Endothelial cell (in vitro differentiated cells): Measurements from ENCODE around the gene SUSD6. TPM values are rescaled to one million over a fixed set of nuclear protein-coding genes. Genes with fewer than 3 reads are reported as not detected.
"Not testable (repeated sequence)": the region's sequence is repeated elsewhere in the genome, so short reads cannot be mapped to it uniquely, and the experiment has no call there.

ENCODE experiments used
- DNase-seq: peaks from one replicate; pipeline ENCODE4 v3.0.0; 2021; ENCODE audit warnings: low spot score
- H3K27ac Mint-ChIP-seq: one replicate; pipeline ENCODE4 v1.8.0; 2021; ENCODE audit warnings: mixed read lengths, inconsistent platforms; ENCODE audit not compliant: unreplicated experiment
- H3K27me3 Mint-ChIP-seq: one replicate; pipeline ENCODE4 v1.8.0; 2021; ENCODE audit warnings: mild to moderate bottlenecking, moderate library complexity, mixed read lengths, inconsistent platforms; ENCODE audit not compliant: unreplicated experiment
- H3K36me3 Mint-ChIP-seq: one replicate; pipeline ENCODE4 v1.8.0; 2021; ENCODE audit warnings: mild to moderate bottlenecking, low read depth, mixed read lengths, inconsistent platforms; ENCODE audit not compliant: unreplicated experiment
- H3K4me1 Mint-ChIP-seq: one replicate; pipeline ENCODE4 v1.8.0; 2021; ENCODE audit warnings: mild to moderate bottlenecking, mixed read lengths, inconsistent platforms; ENCODE audit not compliant: unreplicated experiment
- H3K4me3 Mint-ChIP-seq: one replicate; pipeline ENCODE4 v1.8.0; 2021; ENCODE audit warnings: mild to moderate bottlenecking, mixed read lengths, inconsistent platforms; ENCODE audit not compliant: unreplicated experiment
- H3K9me3 Mint-ChIP-seq: one replicate; pipeline ENCODE4 v1.8.0; 2021; ENCODE audit warnings: mixed read lengths, inconsistent platforms; ENCODE audit not compliant: unreplicated experiment
- total RNA-seq: library from RNA; stranded (reverse); fragmentation: NEBNext Ultra II Directional; extraction: Animal tissue kit (Norgen Biotek cat#: 25700); gene quantifications from one replicate; pipeline ENCODE4 v1.2.1, GENCODE V29; 2021; ENCODE audit not compliant: unreplicated experiment
- TF ChIP-seq, protein P1 (sequence below): fragments of 200-600 bp; sonication (generic); IDR thresholded peaks from one replicate; pipeline ENCODE4 v1.5.0; 2021; ENCODE audit warnings: antibody characterized with exemption; ENCODE audit not compliant: unreplicated experiment

The SUSD6 gene
- total RNA-seq, 1 donor from 2014 or later: 71.5 TPM

DNA sequence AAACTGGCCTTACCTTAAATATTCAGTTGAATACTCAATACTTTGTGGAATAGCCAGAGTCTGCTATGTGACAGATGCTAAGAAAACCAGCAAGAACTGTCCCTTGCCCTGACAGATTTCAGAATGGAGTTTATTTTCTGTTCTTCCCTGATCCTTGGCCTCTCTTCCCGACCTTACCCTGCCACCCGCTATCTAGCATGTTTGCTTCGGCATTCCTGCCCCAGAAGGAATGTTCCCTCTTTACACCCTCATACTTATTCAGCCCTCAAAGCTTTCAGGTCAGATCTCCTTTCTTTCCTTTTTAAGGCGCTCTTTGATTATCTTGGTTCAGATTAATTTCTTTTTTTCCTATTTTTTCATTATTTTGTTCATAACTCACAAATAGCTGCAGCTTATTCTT is 21.8 kb downstream of the SUSD6 start:
- peaks cover 8% of the 10 kb centered on the region for H3K27me3 Mint-ChIP-seq
- H3K36me3 Mint-ChIP-seq: peaks cover 9% of the 10 kb centered on the region
- TF ChIP-seq, protein P1, sequence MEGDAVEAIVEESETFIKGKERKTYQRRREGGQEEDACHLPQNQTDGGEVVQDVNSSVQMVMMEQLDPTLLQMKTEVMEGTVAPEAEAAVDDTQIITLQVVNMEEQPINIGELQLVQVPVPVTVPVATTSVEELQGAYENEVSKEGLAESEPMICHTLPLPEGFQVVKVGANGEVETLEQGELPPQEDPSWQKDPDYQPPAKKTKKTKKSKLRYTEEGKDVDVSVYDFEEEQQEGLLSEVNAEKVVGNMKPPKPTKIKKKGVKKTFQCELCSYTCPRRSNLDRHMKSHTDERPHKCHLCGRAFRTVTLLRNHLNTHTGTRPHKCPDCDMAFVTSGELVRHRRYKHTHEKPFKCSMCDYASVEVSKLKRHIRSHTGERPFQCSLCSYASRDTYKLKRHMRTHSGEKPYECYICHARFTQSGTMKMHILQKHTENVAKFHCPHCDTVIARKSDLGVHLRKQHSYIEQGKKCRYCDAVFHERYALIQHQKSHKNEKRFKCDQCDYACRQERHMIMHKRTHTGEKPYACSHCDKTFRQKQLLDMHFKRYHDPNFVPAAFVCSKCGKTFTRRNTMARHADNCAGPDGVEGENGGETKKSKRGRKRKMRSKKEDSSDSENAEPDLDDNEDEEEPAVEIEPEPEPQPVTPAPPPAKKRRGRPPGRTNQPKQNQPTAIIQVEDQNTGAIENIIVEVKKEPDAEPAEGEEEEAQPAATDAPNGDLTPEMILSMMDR: no peak
- H3K4me3 Mint-ChIP-seq: no peak overlapping the region
- H3K4me1 Mint-ChIP-seq: peaks cover 87% of the 10 kb centered on the region
- H3K9me3 Mint-ChIP-seq: no peaks in the 10 kb centered on the region
- H3K27ac Mint-ChIP-seq: peak overlapping the region; percentile 17
- DNase-seq: no peak

DNA sequence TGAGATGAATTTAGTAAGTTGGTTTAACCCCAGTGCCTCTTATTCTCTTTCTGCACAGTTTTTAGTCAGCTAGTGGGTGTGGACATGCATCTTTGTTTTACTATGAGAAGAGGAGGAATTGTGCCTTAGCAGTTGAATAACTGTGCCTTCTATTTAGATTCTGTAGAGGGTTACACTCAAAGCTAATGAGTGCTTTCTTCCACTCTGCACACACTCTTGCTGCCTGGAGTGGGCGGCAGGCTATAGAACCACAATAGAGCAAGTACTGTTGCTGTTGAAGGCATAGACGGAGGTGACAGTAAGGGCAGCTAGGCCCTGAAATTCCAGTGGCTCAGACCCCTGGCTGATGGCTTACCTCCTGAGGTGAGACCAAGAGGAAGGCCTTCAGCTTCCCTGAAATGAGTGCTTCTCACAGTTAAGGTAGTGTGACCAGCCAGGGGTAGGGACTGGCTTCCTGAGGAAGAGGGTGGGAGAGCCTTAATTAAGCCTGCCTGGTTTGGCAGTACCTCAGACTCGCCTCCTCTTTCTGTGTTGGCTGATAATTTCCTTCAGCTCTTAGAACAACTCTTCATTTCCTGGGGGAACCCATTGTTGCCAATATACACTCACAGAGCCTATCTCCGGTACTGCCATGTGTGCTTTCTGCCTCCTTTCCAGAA is 24.7 kb downstream of the SUSD6 start:
- Mint-ChIP-seq H3K9me3 (no peaks in the 10 kb centered on the region), H3K27me3 (peaks cover 2% of the 10 kb centered on the region), H3K36me3 (peaks cover 13% of the 10 kb centered on the region), H3K4me1 (peaks cover 69% of the 10 kb centered on the region), H3K4me3 (peak overlapping the region; percentile 54), H3K27ac (peak overlapping the region; percentile 85)
- no peak for DNase-seq
- TF ChIP-seq, protein P1: no peak

DNA sequence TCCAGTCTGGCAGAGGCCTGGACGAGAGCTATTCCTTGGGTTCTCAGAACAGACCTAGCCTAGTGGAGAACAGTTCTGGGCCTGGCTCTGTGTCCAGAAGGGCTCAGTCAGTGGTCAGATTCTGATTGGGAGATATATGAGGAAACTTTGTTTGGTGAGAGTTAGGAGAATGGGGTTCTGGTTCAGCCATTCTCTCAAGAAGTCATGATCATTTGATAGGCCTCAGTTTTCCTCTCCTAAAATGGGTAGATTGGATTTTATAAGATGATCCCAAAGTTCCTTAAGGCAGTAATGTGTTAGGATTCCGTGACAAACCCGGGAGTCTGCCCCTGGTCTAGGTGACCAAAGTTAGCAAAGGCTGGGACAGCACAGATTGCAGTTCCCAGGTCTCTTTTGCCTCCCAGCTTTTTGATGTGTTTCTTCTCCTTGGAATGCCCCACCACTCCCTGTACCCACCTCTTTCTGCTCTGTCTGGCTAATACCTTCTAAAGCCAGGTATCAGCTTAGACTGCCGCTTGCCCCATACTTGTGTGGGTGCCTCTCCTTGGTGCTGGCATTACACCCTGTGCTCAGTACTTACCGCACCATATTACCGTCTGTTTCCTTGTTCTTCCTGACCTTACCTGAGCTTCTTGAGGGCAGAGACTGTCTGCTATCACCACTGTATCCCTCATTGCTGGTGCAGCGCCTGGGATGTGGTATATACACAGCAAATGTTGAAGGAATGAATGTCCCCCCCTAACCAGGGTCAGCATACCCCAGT is 25.5 kb downstream of the SUSD6 start:
- H3K9me3 Mint-ChIP-seq: no peaks in the 10 kb centered on the region
- H3K27ac Mint-ChIP-seq: peak overlapping the region; percentile 89
- TF ChIP-seq, protein P1: no peak
- peak overlapping the region; percentile 74 for H3K4me3 Mint-ChIP-seq
- peaks cover 20% of the 10 kb centered on the region for H3K36me3 Mint-ChIP-seq
- DNase-seq: no peak
- H3K27me3 Mint-ChIP-seq: peaks cover 2% of the 10 kb centered on the region
- H3K4me1 Mint-ChIP-seq: peaks cover 63% of the 10 kb centered on the region

DNA sequence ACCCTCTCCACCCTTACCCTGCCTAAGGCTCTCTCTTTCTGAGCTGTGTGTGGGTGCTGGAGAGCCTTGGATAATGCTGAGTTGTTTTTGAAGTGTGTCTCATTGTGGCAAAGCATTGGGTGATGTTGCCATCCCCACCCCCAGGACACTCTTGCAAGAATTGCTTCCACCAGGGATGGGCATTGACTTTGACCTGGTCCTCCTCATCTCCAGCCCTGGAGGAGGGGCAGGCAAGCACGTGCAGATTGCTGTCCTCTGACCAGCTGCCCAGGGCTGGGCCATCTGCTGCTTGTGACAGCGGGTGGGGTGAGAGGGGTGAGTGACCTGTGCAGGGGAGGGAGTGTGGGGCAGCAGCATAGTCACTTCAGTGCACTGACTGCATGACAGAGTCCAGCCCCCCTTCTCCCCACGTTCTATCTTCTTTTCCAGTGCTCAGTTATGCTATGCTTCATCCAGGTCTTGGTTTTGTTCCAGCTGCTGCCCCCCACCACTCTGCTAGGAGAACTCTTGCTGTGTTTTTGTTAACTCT is 26.2 kb downstream of the SUSD6 start:
- no peaks in the 10 kb centered on the region for H3K9me3 Mint-ChIP-seq
- H3K4me1 Mint-ChIP-seq: peaks cover 56% of the 10 kb centered on the region
- peaks cover 2% of the 10 kb centered on the region for H3K27me3 Mint-ChIP-seq
- TF ChIP-seq, protein P1: no peak
- H3K4me3 Mint-ChIP-seq: peak overlapping the region; percentile 74
- peak overlapping the region; percentile 89 for H3K27ac Mint-ChIP-seq
- DNase-seq: no peak
- peaks cover 26% of the 10 kb centered on the region for H3K36me3 Mint-ChIP-seq

DNA sequence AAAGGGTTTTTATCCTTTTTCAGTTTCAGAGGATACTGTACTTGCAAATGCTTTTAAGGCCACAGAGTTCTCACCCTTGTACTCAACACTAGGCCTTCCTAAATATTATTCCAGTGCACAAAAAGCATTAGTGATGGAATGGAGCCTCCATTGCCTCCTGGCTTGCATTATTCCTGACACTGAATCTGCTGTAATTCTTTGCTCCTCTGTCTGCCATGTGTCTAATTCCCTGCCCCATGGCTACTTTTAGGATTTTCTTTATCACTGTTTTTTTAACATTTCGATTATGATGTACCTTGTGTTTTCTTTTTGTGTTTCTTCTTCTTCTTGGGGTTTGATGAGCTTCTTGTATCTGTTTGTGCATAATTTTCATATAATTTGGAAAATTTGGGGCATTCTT is 29.5 kb downstream of the SUSD6 start:
- DNase-seq: no peak
- Mint-ChIP-seq H3K27ac (no peak overlapping the region), H3K36me3 (peaks cover 41% of the 10 kb centered on the region), H3K4me3 (no peak overlapping the region), H3K4me1 (peaks cover 43% of the 10 kb centered on the region), H3K9me3 (no peaks in the 10 kb centered on the region), H3K27me3 (no peaks in the 10 kb centered on the region)
- TF ChIP-seq, protein P1: no peak

DNA sequence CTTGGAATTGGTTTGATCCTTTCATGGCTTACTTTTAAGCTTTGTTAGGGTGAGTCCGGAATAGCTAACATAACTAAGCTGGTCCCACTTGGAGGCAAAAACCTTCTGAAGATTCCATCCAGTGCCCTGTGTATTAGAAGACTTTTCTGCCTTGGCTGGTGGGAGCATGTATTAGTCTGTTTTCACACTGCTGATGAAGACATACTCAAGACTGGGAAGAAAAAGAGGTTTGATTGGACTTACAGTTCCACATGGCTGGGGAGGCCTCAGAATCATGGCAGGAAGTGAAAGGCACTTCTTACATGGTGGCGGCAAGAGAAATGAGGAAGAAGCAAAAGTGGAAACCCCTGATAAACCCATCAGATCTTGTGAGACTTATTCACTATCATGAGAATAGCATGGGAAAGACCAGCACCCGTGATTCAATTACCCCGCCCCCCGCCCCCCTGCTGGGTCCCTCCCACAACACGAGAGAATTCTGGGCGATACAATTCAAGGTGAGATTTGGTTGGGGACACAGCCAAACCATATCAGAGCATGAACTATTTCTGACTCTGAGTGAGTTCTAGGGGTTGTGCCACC is 30.9 kb downstream of the SUSD6 start:
- H3K27me3 Mint-ChIP-seq, H3K27ac Mint-ChIP-seq, DNase-seq, H3K9me3 Mint-ChIP-seq: not testable (repeated sequence)
- peak overlapping the region; percentile 77 for H3K4me3 Mint-ChIP-seq
- H3K36me3 Mint-ChIP-seq: peaks cover 42% of the 10 kb centered on the region
- peaks cover 40% of the 10 kb centered on the region for H3K4me1 Mint-ChIP-seq
